Panc1 (cell line): Measurements from ENCODE around the gene CUX1. TPM values are rescaled to one million over a fixed set of nuclear protein-coding genes. Genes with fewer than 3 reads are reported as not detected.

Experiments
- ATAC-seq: fragments of 200-7000 bp; cut with Tn5 transposase; 2 replicates; pipeline ENCODE4 v1.9.1; 2020; ENCODE audit warnings: mild to moderate bottlenecking, moderate library complexity
- BruUV-seq: library from RNA; stranded (reverse); fragments of 400-500 nt; replicated peaks from 2 replicates; lab custom pipeline; 2021; lab: Mats Ljungman, UMichigan
- CTCF ChIA-PET: fragments of 300-600 bp; sonication (Branson Sonifier 250); formaldehyde crosslinking; loops from one replicate; lab custom pipeline; 2022; ENCODE audit warnings: antibody characterized with exemption; lab: Charles Lee
- POLR2A ChIA-PET: fragments of 300-600 bp; sonication (Branson Sonifier 250); formaldehyde crosslinking; loops from one replicate; lab custom pipeline; 2022; ENCODE audit warnings: antibody characterized with exemption; lab: Charles Lee
- DNase-seq: peaks from one replicate; pipeline ENCODE4 v3.0.0-alpha.2; 2010; ENCODE audit warnings: low read depth, low spot score
- H3K27ac ChIP-seq: 2 replicates; pipeline ENCODE4 v1.5.1; 2011; ENCODE audit warnings: mild to moderate bottlenecking, low read length, inconsistent platforms
- H3K27me3 ChIP-seq: fragments of 200-500 bp; sonication (Bioruptor generic); 2 replicates; pipeline ENCODE4 v1.6.0; 2014; ENCODE audit warnings: low read length, inconsistent platforms; ENCODE audit not compliant: control insufficient read depth, insufficient read depth
- H3K36me3 ChIP-seq: fragments of 200-500 bp; sonication (Bioruptor generic); 2 replicates; pipeline ENCODE4 v1.5.1; 2014; ENCODE audit warnings: inconsistent platforms, mild to moderate bottlenecking, low read length, moderate library complexity; ENCODE audit not compliant: control insufficient read depth, insufficient read depth
- H3K4me1 ChIP-seq: 2 replicates; pipeline ENCODE4 v1.5.1; 2011; ENCODE audit warnings: inconsistent platforms, mild to moderate bottlenecking, low read length, moderate library complexity; ENCODE audit not compliant: control insufficient read depth, insufficient read depth
- H3K4me3 ChIP-seq, 2 experiments: 2 replicates each; pipeline ENCODE4 v1.5.1; 2011 to 2012; ENCODE audit warnings: low read depth in 2 of 2, low read length in 2 of 2, mild to moderate bottlenecking in 2 of 2, inconsistent platforms in 1 of 2, moderate library complexity in 1 of 2
- H3K9me3 ChIP-seq: fragments of 200-500 bp; sonication (Bioruptor generic); 2 replicates; pipeline ENCODE4 v1.5.1; 2014; ENCODE audit warnings: low read depth, mild to moderate bottlenecking, inconsistent platforms, low read length, moderate library complexity; ENCODE audit not compliant: control insufficient read depth, insufficient read depth
- CTCF ChIP-seq: fragments of 450-650 bp; IDR thresholded peaks from 2 replicates; pipeline ENCODE4 v1.5.1; 2017; ENCODE audit warnings: mild to moderate bottlenecking
- POLR2AphosphoS5 ChIP-seq: IDR thresholded peaks from 2 replicates; pipeline ENCODE4 v1.6.1; 2012; ENCODE audit warnings: mild to moderate bottlenecking, low read depth, low read length, moderate library complexity
- REST ChIP-seq, 2 experiments: IDR thresholded peaks; 2 replicates each; pipeline ENCODE4 v1.6.1; 2011 to 2012; ENCODE audit warnings: low read depth in 2 of 2, control low read depth in 1 of 2, low read length in 1 of 2, mild to moderate bottlenecking in 1 of 2, moderate library complexity in 1 of 2; ENCODE audit not compliant: insufficient read depth in 1 of 2
- SIN3A ChIP-seq: IDR thresholded peaks from 2 replicates; pipeline ENCODE4 v1.6.1; 2012; ENCODE audit warnings: low read depth, mild to moderate bottlenecking, low read length, moderate library complexity, borderline replicate concordance; ENCODE audit not compliant: insufficient read depth
- TCF7L2 ChIP-seq: IDR thresholded peaks from 2 replicates; pipeline ENCODE4 v1.6.1; 2011; ENCODE audit warnings: mild to moderate bottlenecking, low read depth, low read length, inconsistent platforms
- in situ Hi-C: cut with HindIII; loops from 2 replicates; pipeline ENCODE4 v1.10.0; 2016; ENCODE audit warnings: low sequenced_read_pairs, low pct_unique_long_range_greater_than_20kb
- intact Hi-C: fragments of 100-400 bp; cut with micrococcal nuclease; formaldehyde crosslinking; loops from one replicate; pipeline ENCODE4 v1.10.0; 2022; ENCODE audit not compliant: unreplicated experiment
- total RNA-seq: library from RNA; stranded (reverse); gene quantifications from one replicate; pipeline ENCODE4 v1.2.1, GENCODE V29; 2021; ENCODE audit not compliant: unreplicated experiment

The CUX1 gene
- total RNA-seq, 1 experiment from 2014 or later: 50.9 TPM

GRCh38 chr7:101922631-101923601 is 105.5 kb downstream of the CUX1 start:
- H3K4me1 ChIP-seq: no peaks in the 10 kb centered on the region
- no peak for DNase-seq

GRCh38 chr7:101923602-101923985 is 106.2 kb downstream of the CUX1 start:
- ChIA-PET POLR2A (no interaction called here), CTCF (no interaction called here)
- no peaks in the 10 kb centered on the region for H3K36me3 ChIP-seq
- H3K27ac ChIP-seq: no peak overlapping the region
- no peak for ATAC-seq
- no TSS peak for BruUV-seq
- in situ Hi-C loops: no loop called here
- no peak overlapping the region for H3K4me3 ChIP-seq
- DNase-seq: no peak
- intact Hi-C loops: no loop called here
- H3K4me1 ChIP-seq: no peaks in the 10 kb centered on the region
- H3K27me3 ChIP-seq: no peaks in the 10 kb centered on the region
- no peaks in the 10 kb centered on the region for H3K9me3 ChIP-seq
- TF ChIP-seq CTCF (no peak), SIN3A (no peak), REST (IDR thresholded peaks at IDR 0.05; ENCODE audit: insufficient read depth in 1 of 2, low read depth in 2 of 2, low read length in 1 of 2) (no peak), TCF7L2 (no peak)

More at GRCh38 chr7:101922631-101923601, 105.5 kb downstream of the CUX1 start:
- no peaks in the 10 kb centered on the region for H3K36me3 ChIP-seq
- ATAC-seq: no peak
- H3K4me3 ChIP-seq: no peak overlapping the region
- in situ Hi-C loops (no loop called here), intact Hi-C loops (no loop called here)
- no peaks in the 10 kb centered on the region for H3K27me3 ChIP-seq
- ChIA-PET POLR2A (no interaction called here), CTCF (no interaction called here)
- no peaks in the 10 kb centered on the region for H3K9me3 ChIP-seq
- no TSS peak for BruUV-seq
- H3K27ac ChIP-seq: no peak overlapping the region
- TF ChIP-seq CTCF (no peak), POLR2AphosphoS5 (no peak), TCF7L2 (no peak), SIN3A (no peak), REST (IDR thresholded peaks at IDR 0.05; ENCODE audit: insufficient read depth in 1 of 2, low read depth in 2 of 2, low read length in 1 of 2) (no peak)
